ENCODE data around the gene DLGAP3. TPM values are rescaled to one million over a fixed set of nuclear protein-coding genes. Genes with fewer than 3 reads are reported as not detected.

DLGAP3 gene
- total RNA-seq, 6 donors from 2014 or later: under 0.01 to 0.57 (median 0.30) TPM; not detected in 1

DNA sequence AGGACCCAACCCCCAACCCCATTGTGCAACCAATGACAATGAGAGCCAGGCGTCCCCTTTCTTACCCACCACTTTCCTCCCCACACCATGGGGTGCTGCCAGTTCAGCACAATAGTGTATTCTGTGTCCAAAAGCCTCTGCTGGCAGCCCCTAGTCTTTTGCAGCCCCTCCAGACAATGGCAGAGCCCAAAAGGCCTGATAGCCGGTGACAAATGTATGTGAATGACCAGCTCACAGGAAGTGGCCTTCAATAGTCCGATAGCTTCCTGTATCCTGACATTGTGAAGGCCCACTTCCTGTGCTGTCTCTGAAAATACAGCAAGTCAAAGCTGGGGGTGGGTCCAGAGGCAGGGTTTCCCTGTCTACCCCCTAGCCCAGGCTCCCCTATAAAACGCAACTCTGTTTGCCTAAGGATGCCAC is 86.5 kb downstream of the DLGAP3 start:
- DNase-seq: peak in 1 of 2 donors; percentile 20
- H3K27me3 ChIP-seq: no peaks in the 10 kb centered on the region
- no peaks in the 10 kb centered on the region for H3K9me3 ChIP-seq
- TF ChIP-seq EP300 (IDR thresholded peaks at IDR 0.05) (no peak), POLR2AphosphoS5 (IDR thresholded peaks at IDR 0.05) (peak; percentile 29 to 40)
- TF ChIP-seq, protein P1, sequence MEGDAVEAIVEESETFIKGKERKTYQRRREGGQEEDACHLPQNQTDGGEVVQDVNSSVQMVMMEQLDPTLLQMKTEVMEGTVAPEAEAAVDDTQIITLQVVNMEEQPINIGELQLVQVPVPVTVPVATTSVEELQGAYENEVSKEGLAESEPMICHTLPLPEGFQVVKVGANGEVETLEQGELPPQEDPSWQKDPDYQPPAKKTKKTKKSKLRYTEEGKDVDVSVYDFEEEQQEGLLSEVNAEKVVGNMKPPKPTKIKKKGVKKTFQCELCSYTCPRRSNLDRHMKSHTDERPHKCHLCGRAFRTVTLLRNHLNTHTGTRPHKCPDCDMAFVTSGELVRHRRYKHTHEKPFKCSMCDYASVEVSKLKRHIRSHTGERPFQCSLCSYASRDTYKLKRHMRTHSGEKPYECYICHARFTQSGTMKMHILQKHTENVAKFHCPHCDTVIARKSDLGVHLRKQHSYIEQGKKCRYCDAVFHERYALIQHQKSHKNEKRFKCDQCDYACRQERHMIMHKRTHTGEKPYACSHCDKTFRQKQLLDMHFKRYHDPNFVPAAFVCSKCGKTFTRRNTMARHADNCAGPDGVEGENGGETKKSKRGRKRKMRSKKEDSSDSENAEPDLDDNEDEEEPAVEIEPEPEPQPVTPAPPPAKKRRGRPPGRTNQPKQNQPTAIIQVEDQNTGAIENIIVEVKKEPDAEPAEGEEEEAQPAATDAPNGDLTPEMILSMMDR (IDR thresholded peaks at IDR 0.05): no peak
- peaks cover 32 to 49% (median 37%) of the 10 kb centered on the region in 4 donors for H3K4me1 ChIP-seq
- WGBS, 2 donors: 46 to 55% methylated on average over 4 of the region's 4 CpGs
- peak overlapping the region; percentile 64 to 88 (median 72) for H3K27ac ChIP-seq
- peaks cover 0 to 7% (median 3%) of the 10 kb centered on the region in 4 donors for H3K36me3 ChIP-seq
- no peak for ATAC-seq (ENCODE audit: low FRiP score in 2 of 2)
- no peak overlapping the region for H3K4me3 ChIP-seq

DNA sequence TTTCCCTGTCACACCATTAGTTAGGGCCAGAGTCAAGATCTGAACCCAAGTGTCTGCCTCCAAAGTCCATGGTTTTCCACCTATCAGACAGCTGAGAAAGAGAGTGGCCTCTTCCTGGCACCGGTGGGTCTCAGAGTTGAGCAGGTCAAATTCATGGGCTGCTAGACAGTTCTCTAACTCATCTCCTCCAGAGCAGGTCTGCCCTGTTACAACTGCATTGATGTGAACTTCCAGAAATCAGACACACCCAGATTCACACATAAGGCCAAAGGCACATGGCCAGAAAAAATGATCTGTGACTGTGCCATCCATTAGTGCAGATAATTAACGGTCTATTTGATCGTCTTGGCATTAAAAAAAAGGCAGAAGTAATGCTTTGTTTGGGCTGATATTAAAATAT is 87.4 kb downstream of the DLGAP3 start:
- TF ChIP-seq, protein P1 (IDR thresholded peaks at IDR 0.05): no peak
- TF ChIP-seq POLR2AphosphoS5 (IDR thresholded peaks at IDR 0.05) (no peak), EP300 (IDR thresholded peaks at IDR 0.05) (no peak), POLR2A (IDR thresholded peaks at IDR 0.05) (no peak)
- no peaks in the 10 kb centered on the region for H3K36me3 ChIP-seq
- ATAC-seq (ENCODE audit: low FRiP score in 2 of 2) (no peak), DNase-seq (peak in 1 of 2 donors; percentile 8)
- peak overlapping the region; percentile 2 to 88 (median 42) for H3K27ac ChIP-seq
- H3K4me1 ChIP-seq: peaks cover 26 to 46% (median 35%) of the 10 kb centered on the region in 4 donors
- H3K4me3 ChIP-seq: no peak overlapping the region
- 75 to 77% methylated on average over 3 of the region's 3 CpGs for WGBS, 2 donors
- H3K27me3 ChIP-seq: no peaks in the 10 kb centered on the region
- no peaks in the 10 kb centered on the region for H3K9me3 ChIP-seq

DNA sequence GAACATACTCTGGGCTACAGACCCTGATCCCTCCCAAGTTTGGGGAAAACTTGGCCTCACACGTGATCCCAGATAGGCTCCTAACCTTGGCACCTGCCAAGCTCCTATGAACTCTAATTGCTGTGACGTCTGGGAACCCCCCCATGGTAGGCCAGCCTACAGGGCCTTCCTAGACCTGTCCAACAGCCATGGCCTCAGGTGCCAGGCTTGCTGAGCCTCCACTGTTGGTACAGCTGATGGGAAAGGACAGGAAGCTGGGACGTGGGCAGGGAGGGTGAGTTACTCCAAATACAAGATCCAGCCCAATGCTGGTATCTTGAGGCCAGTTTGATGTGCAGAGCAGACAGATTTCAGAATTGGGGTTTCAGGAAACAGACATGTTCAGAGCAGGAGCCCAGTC is 89.0 kb downstream of the DLGAP3 start:
- Histone ChIP-seq H3K4me1 (peaks cover 25 to 38% (median 32%) of the 10 kb centered on the region in 4 donors), H3K27ac (peak overlapping the region in 3 of 4 donors; percentile 28 to 80 (median 68)), H3K27me3 (no peaks in the 10 kb centered on the region), H3K9me3 (no peaks in the 10 kb centered on the region), H3K4me3 (no peak overlapping the region), H3K36me3 (no peaks in the 10 kb centered on the region)
- ATAC-seq (ENCODE audit: low FRiP score in 2 of 2) (no peak), DNase-seq (no peak)
- TF ChIP-seq EP300 (IDR thresholded peaks at IDR 0.05) (no peak), POLR2AphosphoS5 (IDR thresholded peaks at IDR 0.05) (no peak), POLR2A (IDR thresholded peaks at IDR 0.05) (no peak)
- TF ChIP-seq, protein P1 (IDR thresholded peaks at IDR 0.05): no peak
- WGBS, 2 donors: 86% methylated on average over 3 of the region's 3 CpGs; no CpG with 5 or more reads in 1 of the 2 donors

DNA sequence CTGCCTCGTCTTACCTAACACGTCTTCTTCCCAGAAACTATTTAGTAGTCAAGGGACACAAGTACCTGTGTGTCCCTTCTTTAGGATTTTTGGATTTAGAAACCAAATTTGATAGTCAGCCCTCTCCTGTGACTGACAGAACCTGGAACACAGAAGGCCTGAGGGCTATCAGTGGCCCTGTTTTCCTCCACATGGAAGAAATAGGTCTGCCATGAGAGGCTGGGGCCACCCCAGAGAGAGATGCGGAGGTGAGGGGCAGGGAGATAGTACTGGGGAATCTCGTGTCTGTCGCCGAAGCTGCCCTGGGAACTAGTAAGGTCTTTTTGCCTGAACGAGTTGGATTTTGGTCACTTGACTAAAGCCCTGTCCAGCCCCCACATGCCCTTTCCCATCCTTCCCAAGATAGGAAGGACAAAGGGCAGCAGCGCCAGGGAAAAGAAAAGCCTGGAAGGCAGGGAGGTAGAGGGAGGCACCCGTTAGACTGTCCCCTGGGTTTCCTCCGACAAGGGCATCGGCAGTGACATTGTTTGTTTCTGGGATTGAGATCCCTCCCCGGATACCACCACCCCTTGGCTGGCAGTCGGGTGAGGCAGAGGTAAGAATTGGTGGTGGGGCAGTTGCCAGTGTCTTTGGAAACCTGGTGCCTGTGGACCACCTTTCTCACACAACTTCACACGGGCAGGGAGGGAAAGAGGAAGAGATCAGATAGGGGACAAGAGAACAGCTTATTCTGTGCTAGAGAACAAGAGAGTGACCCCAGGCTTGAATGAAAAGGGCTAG is 89.7 kb downstream of the DLGAP3 start:
- Histone ChIP-seq H3K4me1 (peaks cover 22 to 34% (median 29%) of the 10 kb centered on the region in 4 donors), H3K27me3 (no peaks in the 10 kb centered on the region), H3K9me3 (no peaks in the 10 kb centered on the region), H3K27ac (peak overlapping the region; percentile 24 to 80 (median 47)), H3K36me3 (no peaks in the 10 kb centered on the region), H3K4me3 (no peak overlapping the region)
- WGBS, 2 donors: 82 to 84% methylated on average over 14 of the region's 14 CpGs
- TF ChIP-seq, protein P1 (IDR thresholded peaks at IDR 0.05): no peak
- peak in 1 of 2 donors; percentile 8 for TF ChIP-seq POLR2AphosphoS5 (IDR thresholded peaks at IDR 0.05)
- no peak for TF ChIP-seq EP300 (IDR thresholded peaks at IDR 0.05)
- no peak for TF ChIP-seq POLR2A (IDR thresholded peaks at IDR 0.05)
- no peak for DNase-seq
- ATAC-seq (ENCODE audit: low FRiP score in 2 of 2): no peak

Data from upper lobe of left lung (tissue), 6 donors.